HG02610 (cell line): Measurements from ENCODE around the gene KIF21A.
"Not testable (repeated sequence)": the region's sequence is repeated elsewhere in the genome, so short reads cannot be mapped to it uniquely, and the experiment has no call there.

Experiments
- ATAC-seq: cut with Tn5 transposase; IDR thresholded peaks from one replicate; pipeline ENCODE4 v1.9.1; 2021; ENCODE audit warnings: mild to moderate bottlenecking, moderate library complexity; ENCODE audit not compliant: unreplicated experiment

KIF21A gene, protein sequence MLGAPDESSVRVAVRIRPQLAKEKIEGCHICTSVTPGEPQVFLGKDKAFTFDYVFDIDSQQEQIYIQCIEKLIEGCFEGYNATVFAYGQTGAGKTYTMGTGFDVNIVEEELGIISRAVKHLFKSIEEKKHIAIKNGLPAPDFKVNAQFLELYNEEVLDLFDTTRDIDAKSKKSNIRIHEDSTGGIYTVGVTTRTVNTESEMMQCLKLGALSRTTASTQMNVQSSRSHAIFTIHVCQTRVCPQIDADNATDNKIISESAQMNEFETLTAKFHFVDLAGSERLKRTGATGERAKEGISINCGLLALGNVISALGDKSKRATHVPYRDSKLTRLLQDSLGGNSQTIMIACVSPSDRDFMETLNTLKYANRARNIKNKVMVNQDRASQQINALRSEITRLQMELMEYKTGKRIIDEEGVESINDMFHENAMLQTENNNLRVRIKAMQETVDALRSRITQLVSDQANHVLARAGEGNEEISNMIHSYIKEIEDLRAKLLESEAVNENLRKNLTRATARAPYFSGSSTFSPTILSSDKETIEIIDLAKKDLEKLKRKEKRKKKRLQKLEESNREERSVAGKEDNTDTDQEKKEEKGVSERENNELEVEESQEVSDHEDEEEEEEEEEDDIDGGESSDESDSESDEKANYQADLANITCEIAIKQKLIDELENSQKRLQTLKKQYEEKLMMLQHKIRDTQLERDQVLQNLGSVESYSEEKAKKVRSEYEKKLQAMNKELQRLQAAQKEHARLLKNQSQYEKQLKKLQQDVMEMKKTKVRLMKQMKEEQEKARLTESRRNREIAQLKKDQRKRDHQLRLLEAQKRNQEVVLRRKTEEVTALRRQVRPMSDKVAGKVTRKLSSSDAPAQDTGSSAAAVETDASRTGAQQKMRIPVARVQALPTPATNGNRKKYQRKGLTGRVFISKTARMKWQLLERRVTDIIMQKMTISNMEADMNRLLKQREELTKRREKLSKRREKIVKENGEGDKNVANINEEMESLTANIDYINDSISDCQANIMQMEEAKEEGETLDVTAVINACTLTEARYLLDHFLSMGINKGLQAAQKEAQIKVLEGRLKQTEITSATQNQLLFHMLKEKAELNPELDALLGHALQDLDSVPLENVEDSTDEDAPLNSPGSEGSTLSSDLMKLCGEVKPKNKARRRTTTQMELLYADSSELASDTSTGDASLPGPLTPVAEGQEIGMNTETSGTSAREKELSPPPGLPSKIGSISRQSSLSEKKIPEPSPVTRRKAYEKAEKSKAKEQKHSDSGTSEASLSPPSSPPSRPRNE (N-terminal part only)

DNA sequence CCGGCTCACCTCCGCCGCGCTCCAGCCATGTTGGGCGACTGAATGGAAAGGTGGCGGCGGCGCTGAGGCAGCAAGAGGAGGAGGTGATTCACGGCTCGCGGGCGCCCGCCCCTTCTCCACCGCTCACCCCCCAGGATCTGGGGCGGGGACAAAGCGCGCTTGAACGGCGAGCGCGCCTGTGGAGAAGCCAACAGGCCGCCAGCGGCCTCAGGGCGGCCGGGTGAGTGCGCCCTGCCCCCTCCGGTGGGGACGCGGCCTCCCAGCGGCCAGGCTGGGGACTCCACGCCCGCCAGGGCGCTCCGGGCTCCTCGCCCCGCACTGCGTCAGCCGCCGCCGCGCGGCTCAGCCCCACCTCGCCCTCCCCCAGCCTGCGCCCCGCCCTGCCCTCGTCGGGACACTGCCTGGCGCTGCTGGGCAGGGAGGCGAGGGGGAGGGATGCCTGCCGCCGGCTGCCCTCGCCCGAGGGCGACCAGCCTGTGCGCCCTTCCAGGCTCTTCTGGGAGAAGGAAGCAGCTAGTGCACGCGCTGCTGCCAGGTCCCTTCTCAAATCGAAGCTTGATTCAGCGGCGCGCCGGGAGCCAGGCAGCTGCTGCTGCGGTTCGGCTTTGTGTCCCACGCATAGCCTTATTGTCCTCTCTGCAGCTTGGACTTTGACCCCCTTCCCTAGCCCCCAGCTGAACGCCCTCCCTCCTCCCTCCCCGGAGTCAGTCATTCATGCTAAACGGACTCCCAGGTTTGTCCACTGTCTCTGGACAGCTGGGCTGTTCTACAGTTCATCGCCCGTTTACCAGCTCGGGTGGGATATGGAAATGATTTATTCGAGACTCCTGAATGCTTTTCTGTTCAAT is at the start of gene KIF21A:
KIF21A (minus strand) TSS at position 40 of the 848 bp plus-strand sequence. CDS start 150 bp downstream, outside the sequence.
- ATAC-seq: peak; percentile 92

DNA sequence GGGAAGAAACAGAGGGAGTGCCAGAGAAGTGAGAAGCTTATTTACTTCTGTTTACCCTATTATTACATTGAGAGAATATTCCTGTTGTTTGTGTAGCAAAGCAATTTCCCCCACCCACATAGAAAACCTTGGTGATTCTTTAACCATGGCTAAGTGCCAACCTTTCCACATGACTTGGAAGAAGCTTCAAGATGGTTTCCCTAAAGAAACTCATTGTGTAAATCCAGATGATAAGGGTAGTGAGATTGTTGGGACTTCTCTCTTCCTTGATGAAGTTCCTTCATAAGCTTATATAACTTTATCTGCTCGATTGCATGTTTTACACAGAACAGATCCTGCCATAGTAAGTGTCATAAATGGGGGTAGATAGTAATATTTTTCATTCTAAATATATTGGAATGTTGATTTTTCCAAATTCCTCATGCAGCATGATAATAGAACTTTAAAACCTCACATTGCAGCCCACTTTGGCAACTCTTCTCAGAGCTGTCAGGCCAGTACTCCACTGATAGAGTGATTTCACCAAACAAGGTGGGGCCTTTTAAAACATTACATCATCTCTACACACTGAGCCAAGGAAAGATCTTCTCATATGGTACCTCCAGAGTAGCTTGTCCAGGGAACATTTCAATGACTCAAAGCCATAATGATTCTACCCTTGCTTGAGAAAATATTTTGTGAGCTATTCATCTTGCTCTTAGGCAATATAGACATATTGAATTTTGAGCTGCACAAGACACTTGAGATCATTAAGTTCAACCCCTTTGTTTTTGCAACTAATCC is 47.8 kb upstream of the KIF21A start:
- no peak for ATAC-seq

DNA sequence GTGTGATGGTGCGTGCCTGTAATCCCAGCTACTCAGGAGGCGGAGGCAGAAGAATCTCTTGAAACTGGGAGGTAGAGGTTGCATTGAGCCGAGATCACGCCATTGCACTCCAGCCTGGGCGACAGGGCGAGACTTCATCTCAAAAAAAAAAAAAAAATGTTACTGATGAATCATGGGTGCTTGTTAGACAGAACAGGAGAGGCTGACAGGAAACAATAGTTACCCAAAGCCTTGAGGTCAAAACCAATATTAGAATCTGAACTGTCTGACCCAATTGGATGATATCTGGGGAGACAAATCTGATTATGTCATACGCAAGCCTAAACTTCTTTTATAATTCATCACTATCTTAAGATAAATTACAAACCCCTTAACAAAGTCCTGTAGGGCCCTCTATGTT is 40.7 kb upstream of the KIF21A start:
- ATAC-seq: no peak

DNA sequence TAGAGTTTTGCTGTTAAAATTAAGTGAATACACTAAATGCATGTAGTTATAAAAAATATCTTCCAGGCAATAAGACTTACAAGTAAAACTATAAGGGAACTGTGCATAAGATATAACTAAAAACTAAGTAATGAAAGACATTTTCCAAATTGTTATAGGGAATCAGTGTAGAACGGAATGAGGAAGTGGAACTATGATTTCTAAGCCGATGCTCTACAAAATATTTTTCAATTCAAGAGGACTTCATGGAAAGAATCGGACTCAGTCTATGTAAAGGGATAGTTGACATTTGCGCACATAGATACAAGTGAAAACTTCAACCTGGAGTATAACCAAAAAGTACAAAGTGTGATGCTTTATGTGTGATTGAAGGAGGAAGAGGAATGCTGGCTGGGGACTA is 40.1 kb upstream of the KIF21A start:
- ATAC-seq: no peak

DNA sequence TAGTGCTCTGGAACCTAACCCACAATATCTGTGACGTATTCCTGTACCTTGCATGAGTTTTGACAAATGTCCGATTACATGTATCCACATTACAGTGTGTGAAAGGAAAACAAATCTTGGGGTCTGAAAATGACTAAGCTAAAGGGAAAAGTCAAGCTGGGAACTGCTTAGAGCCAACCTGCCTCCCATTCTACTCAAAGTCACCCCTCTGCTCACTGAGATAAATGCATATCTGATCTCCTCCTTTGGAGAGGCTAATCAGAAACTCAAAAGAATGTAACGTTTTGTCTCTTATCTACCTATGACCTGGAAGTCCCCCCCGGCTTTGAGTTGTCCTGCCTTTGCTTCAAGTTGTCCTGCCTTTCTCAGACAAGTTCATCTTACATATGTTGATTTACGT is 34.0 kb upstream of the KIF21A start:
- no peak for ATAC-seq

DNA sequence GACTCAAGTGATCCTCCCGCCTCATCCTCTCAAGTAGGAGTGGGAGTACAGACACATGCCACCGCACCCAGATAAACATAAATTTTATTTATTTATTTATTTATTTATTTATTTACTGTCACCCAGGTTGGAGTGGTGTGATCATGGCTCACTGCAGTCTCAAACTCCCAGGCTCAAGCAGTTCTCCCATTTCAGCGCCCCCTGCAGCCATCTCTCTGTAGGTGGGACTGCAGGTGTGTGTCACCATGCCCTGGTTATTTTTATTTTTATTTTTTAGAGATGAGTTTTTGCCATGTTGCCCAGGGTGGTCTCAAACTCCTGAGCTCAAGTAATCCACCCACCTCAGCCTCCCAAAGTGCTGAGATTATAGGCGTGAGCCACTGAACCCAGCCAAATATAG is 33.2 kb upstream of the KIF21A start:
- no peak for ATAC-seq

DNA sequence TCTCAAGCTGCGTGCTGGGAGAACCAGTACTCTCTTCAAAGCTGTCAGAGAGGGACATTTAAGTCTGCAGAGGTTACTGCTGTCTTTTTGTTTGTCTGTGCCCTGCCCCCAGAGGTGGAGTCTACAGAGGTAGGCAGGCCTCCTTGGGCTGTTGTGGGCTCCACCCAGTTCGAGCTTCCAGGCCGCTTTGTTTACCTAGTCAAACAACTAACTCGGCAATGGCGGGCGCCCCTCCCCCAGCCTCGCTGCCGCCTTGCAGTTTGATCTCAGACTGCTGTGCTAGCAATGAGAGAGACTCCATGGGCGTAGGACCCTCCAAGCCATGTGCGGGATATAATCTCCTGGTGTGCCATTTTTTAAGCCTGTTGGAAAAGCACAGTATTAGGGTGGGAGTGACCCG is 32.2 kb upstream of the KIF21A start:
- not testable (repeated sequence) for ATAC-seq

DNA sequence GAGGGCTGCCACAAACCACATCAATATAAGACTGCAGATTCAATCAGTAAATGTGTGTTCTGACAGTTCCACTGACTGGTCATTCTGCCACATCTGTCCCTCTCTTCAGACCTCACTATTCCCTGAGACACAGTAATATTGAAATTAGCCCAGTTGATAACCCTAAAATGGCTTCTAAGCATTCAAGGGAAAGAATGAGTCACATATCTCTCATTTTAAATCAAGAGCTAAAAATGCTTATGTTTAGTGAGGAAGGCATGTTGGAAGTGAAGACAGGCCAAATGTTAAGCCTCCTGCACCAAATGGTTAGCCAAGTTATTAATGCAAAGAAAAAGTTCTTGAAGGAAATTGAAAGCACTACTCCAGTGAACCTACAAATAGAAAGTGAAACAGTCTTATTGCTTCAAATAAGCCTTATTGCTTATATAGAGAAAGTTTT is 24.5 kb upstream of the KIF21A start:
- ATAC-seq: peak; percentile 97

DNA sequence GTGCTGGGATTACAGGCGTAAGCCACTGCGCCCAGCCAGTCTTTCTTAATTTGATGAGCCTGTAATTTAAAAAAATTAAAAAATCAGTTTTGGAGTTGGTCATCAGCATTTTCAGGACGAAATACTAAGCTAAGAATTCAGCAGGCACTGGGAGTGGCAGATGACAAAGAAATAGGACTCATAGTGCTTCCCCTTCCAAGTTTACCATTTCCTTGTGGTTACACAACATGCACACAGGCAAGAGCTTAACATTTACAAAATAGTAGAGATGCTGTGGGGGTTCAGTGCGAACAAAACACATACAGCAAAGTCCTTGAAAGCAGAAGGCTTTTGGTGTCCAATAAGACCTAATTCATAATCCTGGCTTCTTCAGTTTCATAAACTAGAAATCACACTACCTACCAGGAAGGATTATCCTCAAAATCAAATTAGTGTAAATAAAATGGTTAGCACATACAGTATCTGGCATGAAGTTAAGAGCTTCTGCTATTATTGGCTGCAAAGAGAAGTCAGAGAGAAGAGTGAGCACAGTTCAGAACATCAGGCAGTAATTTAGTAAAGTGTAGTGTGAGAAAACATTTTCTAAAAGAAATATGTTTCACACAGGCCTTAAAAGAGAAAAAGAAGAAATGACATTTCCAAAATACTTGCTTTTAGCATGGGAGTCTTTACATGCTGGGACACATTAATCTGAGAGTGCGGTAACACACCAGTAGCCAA is 22.2 kb upstream of the KIF21A start:
- no peak for ATAC-seq

DNA sequence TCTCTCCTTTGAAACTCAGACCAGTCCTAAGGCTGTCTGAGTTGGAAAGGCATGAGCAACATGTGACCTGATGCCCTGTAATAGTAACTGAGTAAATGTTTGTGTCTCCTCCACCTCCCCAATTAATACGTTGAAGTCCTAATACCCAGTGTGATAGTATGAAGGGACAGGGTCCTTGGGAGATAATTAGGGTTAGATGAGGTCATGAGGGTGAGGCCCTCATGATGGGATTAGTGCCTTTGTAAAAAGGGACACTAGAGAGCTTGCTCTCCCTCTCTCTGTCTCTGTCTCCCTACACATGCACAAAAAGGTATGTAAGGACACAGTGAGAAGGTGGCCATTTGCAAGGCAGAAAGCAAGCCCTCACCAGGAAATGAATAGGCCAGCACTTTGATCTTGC is 18.1 kb upstream of the KIF21A start:
- ATAC-seq: no peak

DNA sequence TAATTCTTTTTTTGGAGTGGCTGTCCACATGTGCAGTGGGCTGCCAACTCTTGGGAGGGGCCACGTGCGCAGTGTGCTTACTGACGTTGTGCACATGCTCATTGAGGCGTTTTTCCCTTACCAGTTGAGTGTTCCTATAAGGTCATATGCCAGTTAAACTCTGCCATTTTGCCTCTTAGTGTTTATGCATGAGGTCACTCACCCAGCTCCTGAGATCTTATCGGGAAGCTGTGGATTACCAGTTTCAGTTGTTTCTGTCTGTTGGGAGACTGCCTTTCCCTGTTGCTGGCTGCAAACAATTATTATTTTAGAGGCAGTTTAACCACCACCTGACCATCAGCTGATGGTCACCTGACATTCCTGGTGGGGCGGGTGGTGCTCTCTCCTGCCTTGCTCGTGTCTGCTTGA is 16.1 kb upstream of the KIF21A start:
- ATAC-seq: no peak

DNA sequence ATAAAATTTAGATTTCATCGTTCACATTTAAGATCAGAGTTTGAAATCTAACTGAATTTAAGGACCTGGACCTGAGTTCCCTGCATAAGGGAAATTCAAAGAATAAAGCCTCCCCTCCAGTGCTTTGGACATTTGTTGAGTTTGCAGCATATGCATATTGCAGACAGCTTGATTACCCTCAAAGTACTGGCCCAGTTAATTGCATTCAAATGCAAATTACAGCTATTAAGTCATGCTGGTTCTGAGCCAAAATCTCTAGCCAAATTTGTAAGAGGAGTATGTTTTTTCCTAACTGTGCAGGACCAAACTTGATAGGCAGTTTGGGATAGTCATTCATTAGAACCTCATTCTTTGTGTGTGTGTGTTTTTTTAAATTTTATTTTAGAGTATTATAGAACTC is 9.1 kb upstream of the KIF21A start:
- no peak for ATAC-seq

DNA sequence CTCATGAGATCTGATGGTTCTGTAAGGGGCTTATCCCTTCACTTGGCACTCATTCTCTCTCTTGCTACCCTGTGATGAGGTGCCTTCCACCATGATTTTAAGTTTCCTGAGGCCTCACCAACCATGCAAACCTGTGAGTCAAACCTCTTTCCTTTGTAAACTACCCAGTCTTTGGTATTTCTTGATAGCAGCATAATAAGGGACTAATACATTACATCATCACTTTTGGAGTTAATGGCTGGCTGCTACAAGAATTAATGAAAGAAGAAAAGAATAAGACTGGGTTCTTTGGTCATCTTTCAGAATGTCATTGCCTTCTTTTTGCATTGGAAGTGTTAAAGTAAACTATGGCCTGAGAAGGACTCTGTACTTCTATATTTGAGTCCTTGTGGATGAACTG is 5.1 kb upstream of the KIF21A start:
- no peak for ATAC-seq

DNA sequence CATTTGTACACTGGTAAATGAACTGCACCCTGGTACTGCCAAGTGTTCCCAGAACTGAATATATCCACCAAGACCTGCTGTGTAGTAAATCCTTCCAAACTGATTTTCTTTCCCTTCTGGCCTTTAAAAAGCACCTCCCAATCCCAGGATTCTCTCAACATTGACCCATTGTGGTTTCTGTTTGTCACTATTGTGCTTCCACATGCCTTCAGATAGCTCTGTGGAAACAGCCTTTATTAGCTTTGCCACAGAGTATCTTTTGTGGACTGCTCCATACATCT is 949 bp upstream of the KIF21A start:
- ATAC-seq: no peak

DNA sequence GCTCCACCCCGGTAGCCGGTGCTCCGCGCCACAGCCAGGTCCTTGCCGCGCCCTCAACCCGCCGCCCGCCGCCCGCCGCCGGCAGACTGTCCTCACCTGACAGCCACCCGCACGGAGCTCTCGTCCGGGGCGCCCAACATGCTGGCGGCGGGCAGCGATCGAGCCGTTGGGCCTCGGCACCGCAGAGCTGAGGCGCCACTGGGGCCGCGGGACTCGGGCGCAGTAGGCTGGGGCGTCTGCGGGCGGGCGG is 164 bp downstream of the KIF21A start:
- ATAC-seq: peak; percentile 31

DNA sequence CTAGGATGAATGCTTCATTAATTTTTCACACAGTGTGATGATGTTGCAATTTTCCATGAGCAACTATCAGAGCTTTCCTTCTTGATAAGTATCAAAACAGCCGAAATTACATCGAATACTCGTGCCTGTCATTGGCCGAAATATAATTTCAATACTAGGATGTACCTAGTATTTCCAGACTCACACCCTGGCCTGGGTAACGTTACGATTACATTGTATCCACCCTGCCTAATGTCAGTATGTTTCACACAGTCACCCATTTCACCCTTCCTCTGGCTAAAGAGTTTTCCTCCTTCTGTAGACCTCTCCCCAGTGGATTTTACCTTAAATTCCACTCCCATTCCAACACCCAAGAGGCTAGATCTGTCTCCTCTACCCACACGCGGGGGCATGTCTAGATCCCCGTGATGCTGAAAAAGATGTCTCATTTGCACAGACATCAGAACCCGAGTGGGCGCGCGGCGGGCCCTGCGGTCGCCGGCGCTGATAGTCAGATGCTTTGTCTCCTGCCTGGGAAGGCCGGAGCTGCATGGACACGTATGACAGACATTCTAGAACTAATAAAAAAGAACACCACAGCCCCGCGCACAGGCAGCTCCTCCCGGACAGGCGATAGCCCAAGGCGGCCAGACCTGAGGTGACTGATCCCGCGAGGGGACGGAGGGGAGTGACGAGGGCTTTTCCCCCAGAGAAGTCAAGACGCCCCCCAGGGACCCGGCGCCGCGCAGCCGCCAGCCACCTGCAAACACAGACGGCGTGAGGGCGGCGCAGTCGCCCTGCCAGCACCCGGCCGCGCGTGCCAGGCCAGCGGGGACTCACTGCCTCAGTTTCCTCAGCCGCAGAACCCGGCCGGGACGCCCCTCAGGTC is 723 bp downstream of the KIF21A start:
- ATAC-seq: peak; percentile 10

DNA sequence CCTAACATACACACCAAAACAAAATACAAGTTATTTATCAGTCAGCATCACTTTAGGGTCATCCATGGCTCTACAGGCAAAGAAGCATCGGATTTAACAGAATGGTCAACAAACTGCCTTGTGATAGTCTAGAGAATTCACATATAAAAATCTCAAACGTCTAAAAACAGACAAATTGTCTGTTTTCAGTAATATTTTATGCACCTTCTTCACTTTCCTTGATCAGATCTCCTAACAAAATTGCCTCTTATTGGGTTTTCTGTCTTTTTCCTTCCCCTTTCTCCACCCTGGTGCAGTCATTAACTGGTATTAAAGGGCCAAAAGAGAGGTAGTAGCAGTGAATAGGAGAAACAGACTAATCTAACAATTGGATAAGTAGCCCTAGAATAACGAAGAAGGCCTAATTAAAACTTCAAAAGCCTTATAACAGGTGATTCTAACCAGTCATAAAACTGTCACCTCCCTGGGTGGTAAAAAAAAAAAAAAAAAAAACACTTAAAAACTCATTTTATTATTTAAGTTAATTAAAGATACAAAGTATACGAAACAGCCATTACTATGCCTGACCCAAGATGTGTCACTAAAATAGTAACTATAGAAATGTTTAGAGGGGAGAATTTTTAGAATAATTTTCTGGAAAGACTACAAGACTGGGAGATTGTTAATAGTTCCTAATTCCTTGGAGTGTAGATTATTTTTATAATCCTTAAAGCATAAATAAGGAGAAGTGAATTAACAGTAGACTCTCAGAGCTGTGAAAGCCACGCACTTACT is 1.5 kb downstream of the KIF21A start:
- ATAC-seq: no peak

DNA sequence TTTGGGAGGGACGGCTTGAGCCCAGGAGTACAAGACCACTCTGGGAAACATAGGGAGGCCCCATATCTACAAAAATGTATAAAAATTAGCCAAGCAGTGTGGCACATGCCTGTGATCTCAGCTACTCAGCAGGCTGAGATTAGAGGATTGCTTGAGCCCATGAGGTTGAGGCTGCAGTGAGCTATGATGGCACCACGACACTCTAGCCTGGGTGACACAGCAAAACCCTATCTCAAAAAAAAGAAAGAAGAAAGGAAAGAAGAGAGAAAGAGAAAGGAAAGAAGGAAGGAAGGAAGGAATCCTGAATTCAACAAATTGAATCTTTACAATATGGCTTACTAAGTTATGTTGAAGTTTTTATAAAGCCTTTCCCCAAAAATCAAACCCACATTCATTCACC is 2.1 kb downstream of the KIF21A start:
- no peak for ATAC-seq
